CD14-positive monocyte (primary cell): ENCODE results near the gene UGGT2. TPM values are rescaled to one million over a fixed set of nuclear protein-coding genes. Genes with fewer than 3 reads are reported as not detected.

Experiments used
- DNase-seq, 3 donors: peaks; one replicate each; pipeline ENCODE4 v3.0.0-alpha.2; 2011 to 2022
- H2AFZ ChIP-seq: 2 replicates; pipeline ENCODE4 v1.6.0; 2012; ENCODE audit warnings: mild to moderate bottlenecking, low read depth, low read length, inconsistent platforms; ENCODE audit not compliant: insufficient read depth, poor library complexity, severe bottlenecking
- H3K27ac ChIP-seq, 2 donors: 1 replicate in 1 of 2; 2 replicates in 1 of 2; pipeline ENCODE4 v1.5.1; 2012 to 2013; ENCODE audit warnings: low read length in 2 of 2, control low read depth in 1 of 2, inconsistent platforms in 1 of 2, low read depth in 1 of 2, mild to moderate bottlenecking in 1 of 2
- H3K27me3 ChIP-seq, 2 donors: one replicate each; pipeline versions ENCODE4 v1.6.0 to v1.6.1; 2011 to 2013; ENCODE audit warnings: low read length in 2 of 2; ENCODE audit not compliant: control insufficient read depth in 2 of 2, insufficient read depth in 2 of 2
- H3K36me3 ChIP-seq, 2 donors: replicated peaks in 1 of 2; 1 replicate in 1 of 2; 2 replicates in 1 of 2; pipeline versions ENCODE4 v1.5.1 to v1.6.1; 2012 to 2013; ENCODE audit warnings: low read length in 2 of 2, control low read depth in 1 of 2, inconsistent platforms in 1 of 2, mild to moderate bottlenecking in 1 of 2; ENCODE audit not compliant: insufficient read depth in 2 of 2, control insufficient read depth in 1 of 2
- H3K4me1 ChIP-seq, 2 donors: 1 replicate in 1 of 2; 2 replicates in 1 of 2; pipeline versions ENCODE4 v1.5.1 to v1.6.1; 2012 to 2013; ENCODE audit warnings: low read length in 2 of 2, control low read depth in 1 of 2, inconsistent platforms in 1 of 2, mild to moderate bottlenecking in 1 of 2, moderate library complexity in 1 of 2; ENCODE audit not compliant: insufficient read depth in 2 of 2, control insufficient read depth in 1 of 2
- H3K4me2 ChIP-seq: replicated peaks from 2 replicates; pipeline ENCODE3; 2012; ENCODE audit warnings: low read length, moderate library complexity, mild to moderate bottlenecking; ENCODE audit not compliant: poor library complexity, severe bottlenecking; ENCODE audit errors: extremely low read depth
- H3K4me3 ChIP-seq, 3 experiments: fragments of 200-600 bp in 1 of 3; sonication (generic) in 1 of 3; replicated peaks in 1 of 3; 1 replicate in 2 of 3; 2 replicates in 1 of 3; pipeline ENCODE4 v1.5.1; 2011 to 2013; ENCODE audit warnings: low read length in 3 of 3, mild to moderate bottlenecking in 3 of 3, control low read depth in 2 of 3, low read depth in 2 of 3, inconsistent platforms in 1 of 3, moderate library complexity in 1 of 3
- H3K79me2 ChIP-seq: 2 replicates; pipeline ENCODE4 v1.6.0; 2012; ENCODE audit warnings: mild to moderate bottlenecking, control low read depth, inconsistent platforms, low read length, moderate library complexity; ENCODE audit not compliant: insufficient read depth
- H3K9ac ChIP-seq: 2 replicates; pipeline ENCODE4 v1.6.0; 2017; ENCODE audit warnings: low read length, mild to moderate bottlenecking; ENCODE audit not compliant: insufficient read depth, poor library complexity, severe bottlenecking
- H3K9me3 ChIP-seq, 2 donors: replicated peaks in 1 of 2; 1 replicate in 1 of 2; 2 replicates in 1 of 2; pipeline versions ENCODE4 v1.5.1 to v1.6.1; 2012 to 2013; ENCODE audit warnings: low read length in 2 of 2, control low read depth in 1 of 2; ENCODE audit not compliant: control insufficient read depth in 1 of 2, insufficient read depth in 1 of 2
- H4K20me1 ChIP-seq: 2 replicates; pipeline ENCODE4 v1.6.0; 2012; ENCODE audit warnings: mild to moderate bottlenecking, low read length, control low read depth, moderate library complexity; ENCODE audit not compliant: insufficient read depth
- H3K27ac Mint-ChIP-seq, 7 donors: one replicate each; pipeline ENCODE4 v1.8.0; 2020; ENCODE audit warnings: mild to moderate bottlenecking in 7 of 7, mixed read lengths in 7 of 7, moderate library complexity in 6 of 7, inconsistent platforms in 2 of 7
- H3K27me3 Mint-ChIP-seq, 3 donors: one replicate each; pipeline ENCODE4 v1.8.0; 2021 to 2022; ENCODE audit warnings: low read depth in 3 of 3, mild to moderate bottlenecking in 3 of 3, mixed read lengths in 3 of 3, moderate library complexity in 3 of 3, inconsistent platforms in 1 of 3
- H3K36me3 Mint-ChIP-seq, 2 donors: one replicate each; pipeline ENCODE4 v1.8.0; 2020; ENCODE audit warnings: mixed read lengths in 2 of 2, inconsistent platforms in 1 of 2, mild to moderate bottlenecking in 1 of 2
- H3K4me1 Mint-ChIP-seq: one replicate; pipeline ENCODE4 v1.8.0; 2020; ENCODE audit warnings: mild to moderate bottlenecking, mixed read lengths
- H3K4me3 Mint-ChIP-seq, 2 donors: one replicate each; pipeline ENCODE4 v1.8.0; 2020; ENCODE audit warnings: mild to moderate bottlenecking in 2 of 2, mixed read lengths in 2 of 2, moderate library complexity in 1 of 2
- H3K9me3 Mint-ChIP-seq, 7 donors: one replicate each; pipeline ENCODE4 v1.8.0; 2020 to 2022; ENCODE audit warnings: mixed read lengths in 7 of 7, mild to moderate bottlenecking in 6 of 7, moderate library complexity in 6 of 7, inconsistent platforms in 2 of 7
- CTCF ChIP-seq: fragments of 200-600 bp; IDR thresholded peaks from one replicate; pipeline ENCODE4 v1.8.0; 2022; ENCODE audit warnings: antibody characterized with exemption, mild to moderate bottlenecking
- WGBS: methylation state at CpG from one replicate; pipeline ENCODE4 v1.1.5; 2013; ENCODE audit warnings: missing lambda C conversion rate; ENCODE audit not compliant: insufficient coverage; 5-methylcytosine and 5-hydroxymethylcytosine counted together
- intact Hi-C, 2 donors: fragments of 100-400 bp; cut with micrococcal nuclease; formaldehyde crosslinking; loops; one replicate each; pipeline versions ENCODE4 v1.15.0 to v1.15.1; 2023
- polyA plus RNA-seq, 3 donors: library from polyadenylated mRNA; depleted of rRNA in 1 of 3; unstranded in 2 of 3; stranded (reverse) in 1 of 3; fragments of 300-500 nt in 2 of 3; fragments of >200 nt in 1 of 3; fragmentation: Illumina TruSeq in 2 of 3; gene quantifications; 1 replicate in 2 of 3; 2 replicates in 1 of 3; pipeline ENCODE4 v1.2.3, GENCODE V29; 2012 to 2021

The UGGT2 gene
- polyA plus RNA-seq, 3 donors: 4.0 to 6.3 (median 5.6) TPM

GRCh38 chr13:95797016-95797415, 256.2 kb downstream of the UGGT2 start:
- peaks cover 33 to 44% of the 10 kb centered on the region in 2 donors for H3K36me3 Mint-ChIP-seq
- Histone ChIP-seq H3K9me3 (no peaks in the 10 kb centered on the region), H4K20me1 (no peaks in the 10 kb centered on the region), H3K9ac (no peak overlapping the region), H3K27me3 (no peaks in the 10 kb centered on the region), H3K36me3 (peaks cover 20 to 41% of the 10 kb centered on the region in 2 donors), H3K4me3 (no peak overlapping the region), H3K4me1 (no peaks in the 10 kb centered on the region), H2AFZ (no peak overlapping the region), H3K27ac (no peak overlapping the region), H3K4me2 (no peak overlapping the region), H3K79me2 (no peaks in the 10 kb centered on the region)
- intact Hi-C loops: no loop called here
- no peak overlapping the region for H3K4me3 Mint-ChIP-seq
- no peak overlapping the region for H3K27ac Mint-ChIP-seq
- no peaks in the 10 kb centered on the region for H3K4me1 Mint-ChIP-seq
- DNase-seq: no peak
- no CpG with 5 or more reads among the region's 2 CpGs for whole genome bisulfite sequencing
- H3K27me3 Mint-ChIP-seq: no peaks in the 10 kb centered on the region
- no peaks in the 10 kb centered on the region for H3K9me3 Mint-ChIP-seq
- no peak for TF ChIP-seq CTCF

- no peak for TF ChIP-seq CTCF
- Mint-ChIP-seq H3K9me3 (peaks cover 0 to 6% (median 0%) of the 10 kb centered on the region in 7 donors), H3K36me3 (peaks cover 64 to 72% of the 10 kb centered on the region in 2 donors), H3K27ac (no peak overlapping the region), H3K27me3 (no peaks in the 10 kb centered on the region), H3K4me1 (no peaks in the 10 kb centered on the region), H3K4me3 (no peak overlapping the region)
- no peaks in the 10 kb centered on the region for H3K4me1 ChIP-seq
- H3K27ac ChIP-seq: no peak overlapping the region
- peaks cover 40 to 73% of the 10 kb centered on the region in 2 donors for H3K36me3 ChIP-seq
- H3K9ac ChIP-seq: no peak overlapping the region
- H3K9me3 ChIP-seq: no peaks in the 10 kb centered on the region
- H4K20me1 ChIP-seq: peaks cover 8% of the 10 kb centered on the region
- no peak overlapping the region for H3K4me2 ChIP-seq
- H3K79me2 ChIP-seq: no peaks in the 10 kb centered on the region
- no peak overlapping the region for H3K4me3 ChIP-seq
- intact Hi-C loops: no loop called here
- no CpG with 5 or more reads among the region's 3 CpGs for WGBS
- no peaks in the 10 kb centered on the region for H3K27me3 ChIP-seq
- H2AFZ ChIP-seq: no peak overlapping the region
- DNase-seq: no peak
Measured at GRCh38 chr13:95793781-95794180, 259.4 kb downstream of the UGGT2 start.
